GM18519 (cell line): Measurements from ENCODE around the gene CHD1.

Experiments used
- ATAC-seq: cut with Tn5 transposase; IDR thresholded peaks from one replicate; pipeline ENCODE4 v1.9.1; 2021; ENCODE audit warnings: mild to moderate bottlenecking, moderate library complexity; ENCODE audit not compliant: unreplicated experiment, low FRiP score

Gene CHD1

DNA sequence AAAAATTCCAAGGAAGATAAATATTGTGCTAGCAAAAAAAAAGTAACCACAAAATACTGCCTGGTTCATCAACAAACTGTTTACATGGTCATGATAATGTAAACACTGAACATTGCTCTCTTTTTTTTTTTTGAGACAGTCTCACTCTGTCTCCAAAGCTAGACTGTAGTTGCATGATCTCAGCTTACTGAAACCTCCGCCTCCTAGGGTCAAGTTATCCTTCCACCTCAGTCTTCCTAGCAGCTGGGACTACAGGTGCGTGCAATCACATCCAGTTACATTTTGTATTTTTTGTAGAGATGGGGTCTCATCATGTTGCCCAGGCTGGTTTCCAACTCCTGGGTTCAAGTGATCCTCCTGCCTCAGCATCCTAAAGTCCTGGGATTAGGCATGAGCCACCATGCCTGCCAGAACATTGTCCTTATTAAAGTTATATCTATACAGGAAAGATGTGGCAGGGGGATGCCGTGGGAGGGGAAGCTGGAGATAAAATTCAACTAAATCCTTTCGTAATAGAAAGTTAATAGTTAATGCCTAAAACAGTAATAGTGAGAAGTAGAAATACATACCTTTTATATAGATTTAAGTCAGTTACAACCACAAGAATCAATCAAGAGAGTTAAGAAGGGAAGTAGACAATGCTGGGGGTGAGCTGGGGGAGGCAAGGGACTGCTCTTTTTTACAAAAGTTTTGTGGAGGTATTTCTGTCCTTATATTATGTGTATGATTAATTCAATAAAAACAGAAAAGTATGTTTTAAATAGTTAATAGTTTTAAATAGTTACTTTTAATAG, 103.0 kb downstream of the CHD1 start:
- no peak for ATAC-seq

DNA sequence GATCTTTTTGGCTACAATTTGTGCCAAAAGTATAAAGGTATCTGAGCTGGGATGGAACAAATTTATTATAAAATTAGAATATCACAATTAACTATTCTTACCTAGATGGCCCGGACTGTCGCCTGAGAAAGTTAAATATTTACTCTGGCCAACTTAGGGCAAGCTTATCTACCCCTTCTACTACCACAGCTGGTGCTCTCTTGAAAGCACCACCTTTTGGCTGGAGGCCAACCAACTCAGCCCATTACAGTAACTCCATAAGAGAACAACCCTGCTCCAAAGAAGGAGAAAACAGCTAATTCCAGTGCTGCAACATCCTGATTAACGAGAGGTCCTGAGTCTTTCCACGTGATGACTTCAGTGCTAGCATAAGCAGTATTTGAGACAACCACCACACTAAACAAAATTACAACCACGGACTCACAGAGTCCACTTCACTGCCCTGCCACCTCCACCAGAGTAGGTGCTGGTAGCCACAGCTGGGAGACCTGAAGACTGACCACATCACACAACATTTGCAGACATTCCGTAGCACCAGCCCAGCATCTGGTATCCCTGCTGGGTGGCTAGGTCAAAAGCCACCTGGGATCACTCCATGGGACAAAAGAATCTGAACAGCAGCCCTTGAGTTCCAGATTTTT, 112.1 kb downstream of the CHD1 start:
- no peak for ATAC-seq

DNA sequence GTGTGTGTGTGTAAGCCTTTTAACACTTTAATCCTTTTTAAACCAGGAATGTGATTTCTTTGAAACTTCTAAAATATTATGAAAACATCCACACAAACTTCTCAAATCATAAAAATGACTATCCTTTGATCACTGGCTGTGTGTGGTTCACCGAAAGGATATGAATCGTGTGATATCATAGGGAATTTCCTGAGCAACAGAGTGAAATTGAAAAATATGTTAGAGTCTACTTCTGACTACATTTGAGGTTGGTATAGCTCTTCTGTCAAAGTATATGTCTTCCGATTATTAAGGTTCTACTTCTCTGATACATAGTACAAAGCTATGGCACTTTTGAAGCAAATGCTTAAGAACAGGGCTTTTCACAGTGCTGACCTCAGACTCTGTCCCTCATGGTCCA, 115.1 kb downstream of the CHD1 start:
- no peak for ATAC-seq

DNA sequence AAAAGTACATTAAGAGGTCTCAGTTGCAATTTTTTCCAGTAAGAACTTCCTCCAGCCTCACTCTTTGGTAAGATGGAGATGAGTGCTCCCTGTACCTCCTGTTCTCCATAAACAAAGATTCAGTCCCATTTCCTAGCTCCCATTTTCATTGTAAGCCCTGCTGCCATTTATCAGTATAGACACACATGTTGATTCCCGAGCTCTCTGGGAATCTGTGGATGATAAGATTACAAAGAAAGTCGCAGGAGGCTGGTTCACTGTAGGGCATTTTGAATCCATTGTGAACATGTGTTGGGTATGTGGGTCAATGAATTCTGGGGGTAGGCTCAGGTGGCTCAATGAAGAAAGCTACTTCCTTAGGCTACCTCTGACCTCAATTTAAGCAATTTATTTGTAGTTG, 118.6 kb downstream of the CHD1 start:
- ATAC-seq: no peak

DNA sequence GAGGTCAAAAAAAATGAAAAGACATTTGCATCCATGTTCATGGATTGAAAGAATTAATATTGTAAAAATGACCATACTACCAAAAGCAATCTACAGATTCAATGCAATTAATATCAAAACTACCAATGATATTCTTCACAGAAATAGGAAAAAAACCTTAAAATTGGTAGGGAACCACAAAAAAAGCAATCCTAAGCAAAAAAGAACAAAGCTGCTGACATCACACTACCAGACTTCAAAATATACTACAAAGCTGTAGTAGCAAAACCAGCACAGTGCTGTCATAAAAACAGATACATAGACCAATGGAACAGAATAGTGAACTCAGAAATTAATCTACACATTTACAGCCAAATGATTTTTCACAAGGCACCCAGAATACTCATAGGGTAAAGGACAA, 121.0 kb downstream of the CHD1 start:
- ATAC-seq: no peak

DNA sequence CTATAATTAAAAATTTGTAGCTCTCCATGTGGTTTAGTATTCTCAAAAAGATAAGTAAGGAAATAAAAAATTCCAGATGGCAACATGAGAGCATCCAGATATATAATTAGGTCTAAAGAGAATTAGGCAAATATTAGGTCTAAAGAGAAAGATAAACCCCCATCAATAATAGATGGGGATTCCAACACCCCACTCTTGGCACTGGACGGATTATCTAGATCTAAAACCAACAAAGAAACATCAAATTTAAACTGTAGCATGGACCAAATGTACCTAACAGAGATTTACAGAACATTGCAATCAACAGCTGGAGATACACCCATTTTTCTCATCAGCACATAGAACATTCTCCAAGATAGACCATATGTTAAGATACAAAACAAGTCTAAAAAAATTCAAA, 123.7 kb downstream of the CHD1 start:
- no peak for ATAC-seq

DNA sequence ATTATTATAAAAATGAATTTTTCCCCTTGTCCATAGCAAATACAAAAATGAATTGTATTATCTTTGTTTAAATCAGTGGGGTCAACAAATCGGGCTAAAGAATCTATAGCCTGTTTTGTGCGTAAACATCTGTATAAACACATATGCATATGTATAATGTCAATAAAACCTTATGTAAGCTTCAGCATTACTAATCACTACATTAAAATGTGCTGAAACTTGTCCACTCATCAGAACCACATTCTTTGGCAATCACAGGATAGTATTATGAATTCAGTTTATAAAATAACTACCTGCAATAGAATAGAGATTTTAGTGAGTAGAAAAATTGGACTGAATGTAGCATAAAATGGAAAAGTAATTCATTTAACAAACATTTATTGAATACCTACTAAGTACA, 124.7 kb downstream of the CHD1 start:
- ATAC-seq: no peak
